ENCODE results near the gene LAD1. TPM values are rescaled to one million over a fixed set of nuclear protein-coding genes. Genes with fewer than 3 reads are reported as not detected.

LAD1 gene
- polyA plus RNA-seq, 1 of the 3 experiments (the other 2 are of a cell fraction) = not detected

GRCh38 chr1:201404722-201405483, 5.8 kb upstream of the LAD1 start (continued):
- no peak for TF ChIP-seq REST (IDR thresholded peaks at IDR 0.05; ENCODE audit: low read depth, low read length)
- TF ChIP-seq EZH2phosphoT487 (IDR thresholded peaks at IDR 0.05; ENCODE audit: borderline replicate concordance, low read depth) = no peak
- TF ChIP-seq TAF1 (IDR thresholded peaks at IDR 0.05; ENCODE audit: borderline replicate concordance, low read depth, low read length) = no peak
- TF ChIP-seq FOXM1 (IDR thresholded peaks at IDR 0.05; ENCODE audit: low read depth) = no peak
- no peak for TF ChIP-seq FOXJ3 (CRISPR knock-in tag; IDR thresholded peaks at IDR 0.05)
- no peak for TF ChIP-seq MEF2A (IDR thresholded peaks at IDR 0.05; ENCODE audit: borderline replicate concordance, low read depth)

GRCh38 chr1:201404055-201404454, 4.9 kb upstream of the LAD1 start:
- Histone ChIP-seq H3K27me3 (ENCODE audit: insufficient read depth) (peaks cover 35% of the 10 kb centered on the region; the same call in 1 of the 2 replicates), H3K36me3 (replicated peaks in 1 of 2; ENCODE audit: control insufficient read depth in 1 of 2, insufficient read depth in 2 of 2, low read length in 1 of 2) (no peaks in the 10 kb centered on the region), H3K4me1 (ENCODE audit: control insufficient read depth in 1 of 2, insufficient read depth in 2 of 2, low read depth in 1 of 2, low read length in 1 of 2) (peaks cover 0 to 8% of the 10 kb centered on the region in 2 experiments; a peak in 1 of 4 replicates), H3K9ac (no peak overlapping the region), H3K9me2 (no peaks in the 10 kb centered on the region), H3K27ac (ENCODE audit: low read depth in 2 of 2, low read length in 1 of 2) (no peak overlapping the region), H4K20me1 (ENCODE audit: insufficient read depth) (no peaks in the 10 kb centered on the region), H2AFZ (ENCODE audit: low read depth) (no peak overlapping the region), H3K4me3 (ENCODE audit: low read depth in 2 of 2, low read length in 1 of 2) (no peak overlapping the region), H3K79me2 (ENCODE audit: insufficient read depth) (no peaks in the 10 kb centered on the region), H3F3A (replicated peaks; ENCODE audit: insufficient read depth) (no peaks in the 10 kb centered on the region), H3K9me3 (no peaks in the 10 kb centered on the region), H3K4me2 (no peak overlapping the region)
- ChIA-PET POLR2A (no interaction called here), CTCF (interaction anchor here (0.8 to 9.6 kb wide), 3 partner anchors 21 to 95 kb away, joined by 3 to 105 read pairs (median 4); no protein-coding TSS in a partner anchor)
- TF ChIP-seq RXRA (IDR thresholded peaks at IDR 0.05; ENCODE audit: borderline replicate concordance, low read depth) = no peak
- no peak for TF ChIP-seq USF2 (IDR thresholded peaks at IDR 0.05; ENCODE audit: borderline replicate concordance, low read depth, low read length)
- TF ChIP-seq CHD2 (IDR thresholded peaks at IDR 0.05; ENCODE audit: low read length, partially characterized antibody) = no peak
- no peak for TF ChIP-seq REST (IDR thresholded peaks at IDR 0.05; ENCODE audit: low read depth, low read length)
- no peak for TF ChIP-seq EZH2phosphoT487 (IDR thresholded peaks at IDR 0.05; ENCODE audit: borderline replicate concordance, low read depth)
- TF ChIP-seq CTCF (IDR thresholded peaks at IDR 0.05) = no peak
- no peak for TF ChIP-seq GATA2 (CRISPR knock-in tag; IDR thresholded peaks at IDR 0.05)
- no peak for TF ChIP-seq NRF1 (IDR thresholded peaks at IDR 0.05; ENCODE audit: low read depth, low read length)
- TF ChIP-seq GABPA (IDR thresholded peaks at IDR 0.05; ENCODE audit: low read depth) = no peak
- no peak for TF ChIP-seq TAF1 (IDR thresholded peaks at IDR 0.05; ENCODE audit: borderline replicate concordance, low read depth, low read length)
- TF ChIP-seq RAD21 (IDR thresholded peaks at IDR 0.05; ENCODE audit: low read length) = no peak
- TF ChIP-seq MEF2A (IDR thresholded peaks at IDR 0.05; ENCODE audit: borderline replicate concordance, low read depth) = no peak
- no peak for TF ChIP-seq ELF1 (IDR thresholded peaks at IDR 0.05)
- no peak for TF ChIP-seq RCOR1 (IDR thresholded peaks at IDR 0.05; ENCODE audit: low read length)
- no peak for TF ChIP-seq PBX3 (IDR thresholded peaks at IDR 0.05)
- WGBS (ENCODE audit: low lambda C conversion rate) = 44% methylated on average over 7 of the region's 7 CpGs
- no peak for DNase-seq

Data from SK-N-SH (cell line).